HepG2 (cell line): Measurements from ENCODE around the gene ZNF683.

ENCODE experiments used
- CHD2 ChIP-seq: IDR thresholded peaks from 2 replicates; pipeline ENCODE4 v1.6.1; 2011; ENCODE audit warnings: low read depth, low read length, improper control_type of control experiment
- CTCF ChIP-seq: sonication (generic); formaldehyde crosslinking; IDR thresholded peaks from 2 replicates; pipeline ENCODE4 v1.5.0; 2020; ENCODE audit warnings: mild to moderate bottlenecking, missing genetic modification reagents, moderate library complexity
- MZF1 ChIP-seq: sonication (generic); formaldehyde crosslinking; IDR thresholded peaks from 2 replicates; pipeline ENCODE4 v1.8.1; 2023; ENCODE audit warnings: mild to moderate bottlenecking, missing genetic modification reagents, borderline replicate concordance
- POLR2A ChIP-seq, 2 experiments: IDR thresholded peaks; 2 replicates each; pipeline ENCODE4 v1.6.1; 2011; ENCODE audit warnings: low read depth in 2 of 2, low read length in 2 of 2, mild to moderate bottlenecking in 1 of 2, moderate library complexity in 1 of 2; ENCODE audit not compliant: insufficient read depth in 1 of 2

DNA sequence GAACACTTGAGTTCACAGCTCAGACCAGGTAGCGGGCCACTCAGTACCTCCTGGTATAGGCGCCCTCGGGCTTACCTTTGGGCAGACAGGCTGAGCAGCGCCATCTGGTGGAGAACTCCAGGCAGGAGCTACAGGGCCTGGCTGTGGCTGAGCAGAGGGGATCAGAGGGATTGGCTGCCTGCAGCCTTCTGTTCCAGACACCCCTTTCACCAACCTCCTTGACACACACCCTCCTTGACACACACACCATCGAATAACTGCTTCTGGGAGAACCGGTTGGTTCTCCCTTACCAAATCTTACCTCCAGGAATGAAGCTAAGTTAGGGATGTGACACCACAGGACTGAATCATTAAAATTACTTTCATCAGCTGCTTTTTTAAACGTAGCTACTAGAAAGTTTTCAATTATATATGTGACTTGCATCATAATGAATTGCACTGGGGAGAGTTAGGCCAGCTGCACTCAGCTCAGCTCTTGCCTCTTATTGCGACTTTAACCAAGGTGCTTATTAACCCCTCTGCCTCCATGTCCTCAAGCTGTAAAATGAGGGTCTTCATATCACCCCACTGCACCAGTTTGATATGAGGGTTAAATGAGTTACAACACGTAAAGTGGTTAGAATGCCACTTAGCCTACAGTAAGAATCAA lies 44.7 kb upstream of the ZNF683 start:
- TF ChIP-seq POLR2A (IDR thresholded peaks at IDR 0.05; ENCODE audit: insufficient read depth in 1 of 2, low read depth in 2 of 2, low read length in 2 of 2) (no peak), CHD2 (no peak), CTCF (CRISPR knock-in tag) (peak; percentile 91), MZF1 (CRISPR knock-in tag) (no peak)
